Thyroid gland (tissue), 4 donors: ENCODE results near the gene MAPK10. TPM values are rescaled to one million over a fixed set of nuclear protein-coding genes. Genes with fewer than 3 reads are reported as not detected.
A peak's percentile ranks its signal among the peaks of the same experiment; 100 is the strongest.

ENCODE experiments used
- DNase-seq, 2 donors: peaks; one replicate each; pipeline ENCODE4 v3.0.0-alpha.2; 2019
- H3K27ac ChIP-seq, 3 donors: fragments of 200-600 bp; sonication (generic); 1 replicate in 2 of 3; 2 replicates in 1 of 3; pipeline ENCODE4 v1.5.1; 2016 to 2019; ENCODE audit warnings: mild to moderate bottlenecking in 1 of 3, moderate library complexity in 1 of 3
- H3K27me3 ChIP-seq: fragments of 200-600 bp; sonication (generic); one replicate; pipeline ENCODE4 v1.5.1; 2019
- H3K36me3 ChIP-seq, 2 donors: fragments of 200-600 bp; sonication (generic); one replicate each; pipeline ENCODE4 v1.5.1; 2016 to 2019
- H3K4me1 ChIP-seq, 2 donors: fragments of 200-600 bp; sonication (generic); one replicate each; pipeline ENCODE4 v1.5.1; 2017 to 2019
- H3K4me3 ChIP-seq, 3 donors: fragments of 200-600 bp; sonication (generic); replicated peaks in 1 of 3; 1 replicate in 2 of 3; 2 replicates in 1 of 3; pipeline ENCODE4 v1.5.1; 2016; ENCODE audit warnings: mild to moderate bottlenecking in 1 of 3
- H3K9me3 ChIP-seq: fragments of 200-600 bp; sonication (generic); one replicate; pipeline ENCODE4 v1.5.1; 2017
- POLR2A ChIP-seq, 2 donors: fragments of 450-650 bp; IDR thresholded peaks; one replicate each; pipeline ENCODE4 v1.6.1; 2017; ENCODE audit warnings: antibody characterized with exemption in 2 of 2, mild to moderate bottlenecking in 2 of 2, moderate library complexity in 1 of 2
- WGBS, 2 donors: methylation state at CpG; one replicate each; pipeline ENCODE4 v1.1.5; 2017; 5-methylcytosine and 5-hydroxymethylcytosine counted together
- intact Hi-C: fragments of 100-400 bp; cut with DNase I; formaldehyde crosslinking; loops from one replicate; pipeline ENCODE4 v1.15.1; 2023
- total RNA-seq, 4 donors: library from RNA; depleted of rRNA; stranded (reverse); fragments of >200 nt; gene quantifications; one replicate each; pipeline ENCODE4 v1.2.3, GENCODE V29; 2016
- TF ChIP-seq, protein P1 (sequence below), 6 experiments: fragments of 200-600 bp in 3 of 6; fragments of 450-650 bp in 3 of 6; sonication (generic) in 3 of 6; IDR thresholded peaks; one replicate each; pipeline ENCODE4 v1.5.1; 2016 to 2019; ENCODE audit warnings: antibody characterized with exemption in 6 of 6, mild to moderate bottlenecking in 2 of 6, inconsistent platforms in 1 of 6, moderate library complexity in 1 of 6

Gene MAPK10
- total RNA-seq, 4 donors from 2014 or later = 65.4 to 95.0 (median 86.2) TPM

- TF ChIP-seq, protein P1, sequence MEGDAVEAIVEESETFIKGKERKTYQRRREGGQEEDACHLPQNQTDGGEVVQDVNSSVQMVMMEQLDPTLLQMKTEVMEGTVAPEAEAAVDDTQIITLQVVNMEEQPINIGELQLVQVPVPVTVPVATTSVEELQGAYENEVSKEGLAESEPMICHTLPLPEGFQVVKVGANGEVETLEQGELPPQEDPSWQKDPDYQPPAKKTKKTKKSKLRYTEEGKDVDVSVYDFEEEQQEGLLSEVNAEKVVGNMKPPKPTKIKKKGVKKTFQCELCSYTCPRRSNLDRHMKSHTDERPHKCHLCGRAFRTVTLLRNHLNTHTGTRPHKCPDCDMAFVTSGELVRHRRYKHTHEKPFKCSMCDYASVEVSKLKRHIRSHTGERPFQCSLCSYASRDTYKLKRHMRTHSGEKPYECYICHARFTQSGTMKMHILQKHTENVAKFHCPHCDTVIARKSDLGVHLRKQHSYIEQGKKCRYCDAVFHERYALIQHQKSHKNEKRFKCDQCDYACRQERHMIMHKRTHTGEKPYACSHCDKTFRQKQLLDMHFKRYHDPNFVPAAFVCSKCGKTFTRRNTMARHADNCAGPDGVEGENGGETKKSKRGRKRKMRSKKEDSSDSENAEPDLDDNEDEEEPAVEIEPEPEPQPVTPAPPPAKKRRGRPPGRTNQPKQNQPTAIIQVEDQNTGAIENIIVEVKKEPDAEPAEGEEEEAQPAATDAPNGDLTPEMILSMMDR (IDR thresholded peaks at IDR 0.05) = no peak
- no peak for TF ChIP-seq POLR2A (IDR thresholded peaks at IDR 0.05)
- no peaks in the 10 kb centered on the region for H3K36me3 ChIP-seq
- no peaks in the 10 kb centered on the region for H3K27me3 ChIP-seq
- intact Hi-C loops = loop anchor here (10.0 kb wide), 1 partner anchor 176 kb away; no protein-coding TSS in a partner anchor
- no peak overlapping the region for H3K4me3 ChIP-seq
- peak overlapping the region in 1 of 3 donors; percentile 19 for H3K27ac ChIP-seq
- H3K4me1 ChIP-seq = peaks cover 6 to 13% of the 10 kb centered on the region in 2 donors
- no peaks in the 10 kb centered on the region for H3K9me3 ChIP-seq
- WGBS, 2 donors = 42 to 82% methylated on average over 2 of the region's 2 CpGs
- DNase-seq = no peak
Measured at GRCh38 chr4:85970535-85970934, 389.3 kb downstream of the MAPK10 start.

- H3K4me3 ChIP-seq = no peak overlapping the region
- no peaks in the 10 kb centered on the region for H3K36me3 ChIP-seq
- peak in 1 of 2 donors; percentile 14 for DNase-seq
- intact Hi-C loops = no loop called here
- H3K9me3 ChIP-seq = no peaks in the 10 kb centered on the region
- H3K27me3 ChIP-seq = no peaks in the 10 kb centered on the region
- peaks cover 6 to 13% of the 10 kb centered on the region in 2 donors for H3K4me1 ChIP-seq
- TF ChIP-seq, protein P1 (IDR thresholded peaks at IDR 0.05) = peak; percentile 13 to 88 (median 58)
- TF ChIP-seq POLR2A (IDR thresholded peaks at IDR 0.05) = no peak
- WGBS, 2 donors = 30 to 34% methylated on average over 3 of the region's 3 CpGs
- peak overlapping the region in 2 of 3 donors; percentile 31 to 35 for H3K27ac ChIP-seq
Measured at GRCh38 chr4:85968945-85969819, 390.7 kb downstream of the MAPK10 start.

DNA sequence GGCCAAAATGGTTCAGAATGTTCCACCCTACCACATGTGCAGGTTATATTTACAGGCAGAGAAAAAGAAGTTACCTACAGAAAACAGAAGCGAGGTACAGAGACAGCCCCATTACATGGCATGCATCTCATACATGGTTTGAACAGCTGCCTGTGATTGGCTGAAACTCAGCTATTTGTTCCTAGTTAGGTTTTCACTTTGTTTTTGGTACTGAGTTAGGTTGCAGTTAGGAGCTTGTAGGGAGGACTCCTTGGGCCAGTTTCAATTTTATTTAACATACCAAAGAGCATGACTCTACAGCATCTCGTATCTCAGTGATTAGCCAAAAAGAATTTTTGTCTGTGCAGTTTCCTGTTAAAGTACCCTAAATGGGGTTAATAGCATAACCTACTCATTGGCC is 392.0 kb downstream of the MAPK10 start:
- no peaks in the 10 kb centered on the region for H3K27me3 ChIP-seq
- 67 to 88% methylated on average over 2 of the region's 2 CpGs for WGBS, 2 donors
- H3K36me3 ChIP-seq = no peaks in the 10 kb centered on the region
- no peak overlapping the region for H3K4me3 ChIP-seq
- no peaks in the 10 kb centered on the region for H3K9me3 ChIP-seq
- intact Hi-C loops = no loop called here
- DNase-seq = no peak
- TF ChIP-seq POLR2A (IDR thresholded peaks at IDR 0.05) = no peak
- TF ChIP-seq, protein P1 (IDR thresholded peaks at IDR 0.05) = no peak
- peaks cover 6 to 13% of the 10 kb centered on the region in 2 donors for H3K4me1 ChIP-seq
- H3K27ac ChIP-seq = peak overlapping the region in 2 of 3 donors; percentile 31 to 35

GRCh38 chr4:85966373-85966772 is 393.5 kb downstream of the MAPK10 start:
- Histone ChIP-seq H3K36me3 (no peaks in the 10 kb centered on the region), H3K27ac (peak overlapping the region in 1 of 3 donors; percentile 20)
- intact Hi-C loops = no loop called here

More at GRCh38 chr4:85966373-85966772, 393.5 kb downstream of the MAPK10 start:
- H3K27me3 ChIP-seq = no peaks in the 10 kb centered on the region
- H3K4me1 ChIP-seq = peaks cover 6 to 13% of the 10 kb centered on the region in 2 donors
- no peak for DNase-seq
- H3K9me3 ChIP-seq = no peaks in the 10 kb centered on the region
- TF ChIP-seq, protein P1 (IDR thresholded peaks at IDR 0.05) = no peak
- TF ChIP-seq POLR2A (IDR thresholded peaks at IDR 0.05) = no peak
- WGBS, 2 donors = 24% methylated on average over 2 of the region's 2 CpGs
- H3K4me3 ChIP-seq = no peak overlapping the region
